DMS153 treated with DMSO at 0.1 percent for 48 hours (cell line): ENCODE data around the gene DUSP28.

Source experiments
- DNase-seq: peaks from one replicate; lab custom pipeline; 2025; ENCODE audit not compliant: unreplicated experiment; lab: John Stamatoyannopoulos, UW

The DUSP28 gene

GRCh38 chr2:240597419-240598181 lies 37.4 kb downstream of the DUSP28 start:
- DNase-seq: no peak

- no peak for DNase-seq
Measured at GRCh38 chr2:240598311-240598911, 38.3 kb downstream of the DUSP28 start.

GRCh38 chr2:240599141-240599583 lies 39.0 kb downstream of the DUSP28 start:
- DNase-seq: no peak

- DNase-seq: no peak
Measured at GRCh38 chr2:240600451-240600961, 40.3 kb downstream of the DUSP28 start.

GRCh38 chr2:240601061-240601830 lies 41.1 kb downstream of the DUSP28 start:
- DNase-seq: no peak

GRCh38 chr2:240601831-240602160 lies 41.6 kb downstream of the DUSP28 start:
- no peak for DNase-seq

- DNase-seq: no peak
Measured at GRCh38 chr2:240602266-240603050, 42.3 kb downstream of the DUSP28 start.

GRCh38 chr2:240603081-240603835 lies 43.1 kb downstream of the DUSP28 start:
- no peak for DNase-seq

- DNase-seq: no peak
Measured at GRCh38 chr2:240603846-240604245, 43.7 kb downstream of the DUSP28 start.

- DNase-seq: no peak
Measured at GRCh38 chr2:240604291-240604938, 44.3 kb downstream of the DUSP28 start.

- DNase-seq: no peak
Measured at GRCh38 chr2:240604939-240605716, 45.0 kb downstream of the DUSP28 start.

GRCh38 chr2:240605867-240606743 lies 45.9 kb downstream of the DUSP28 start:
- no peak for DNase-seq

- DNase-seq: no peak
Measured at GRCh38 chr2:240611601-240612210, 51.5 kb downstream of the DUSP28 start.
